Measurements from ENCODE around the gene INAFM1. TPM values are rescaled to one million over a fixed set of nuclear protein-coding genes. Genes with fewer than 3 reads are reported as not detected.
A peak's percentile ranks its signal among the peaks of the same experiment; 100 is the strongest.

INAFM1 gene
- total and polyA plus RNA-seq, 9 of the 15 experiments (the other 6 are each of a cell fraction or from before 2014, with no cell fraction given): 0.71 to 30.9 (median 3.1) TPM

- TF ChIP-seq RERE (CRISPR knock-in tag; IDR thresholded peaks at IDR 0.05; ENCODE audit: borderline replicate concordance) (no peak), ZNF134 (CRISPR knock-in tag; conservative IDR thresholded peaks at IDR 0.05) (no peak), REST (IDR thresholded peaks at IDR 0.05; ENCODE audit: borderline replicate concordance) (peak; percentile 56; the same call in 1 of the 2 replicates), REST (CRISPR knock-in tag; IDR thresholded peaks at IDR 0.05; ENCODE audit: low read depth) (no peak), CTCFL (IDR thresholded peaks at IDR 0.05; ENCODE audit: borderline replicate concordance, insufficient read depth, low read depth, low read length, poor library complexity, severe bottlenecking) (peak; percentile 39), HNRNPLL (IDR thresholded peaks at IDR 0.05; ENCODE audit: low read depth, low read length, poor library complexity, severe bottlenecking) (peak; percentile 98), KDM5B (IDR thresholded peaks at IDR 0.05; ENCODE audit: insufficient replicate concordance, low read depth, low read length) (no peak)
These were observed 30.6 kb downstream of the INAFM1 start (continued) for GRCh38 chr19:47305309-47305751.

All from K562 (cell line).